ENCODE results near the gene TP53BP2.

TP53BP2 gene

DNA sequence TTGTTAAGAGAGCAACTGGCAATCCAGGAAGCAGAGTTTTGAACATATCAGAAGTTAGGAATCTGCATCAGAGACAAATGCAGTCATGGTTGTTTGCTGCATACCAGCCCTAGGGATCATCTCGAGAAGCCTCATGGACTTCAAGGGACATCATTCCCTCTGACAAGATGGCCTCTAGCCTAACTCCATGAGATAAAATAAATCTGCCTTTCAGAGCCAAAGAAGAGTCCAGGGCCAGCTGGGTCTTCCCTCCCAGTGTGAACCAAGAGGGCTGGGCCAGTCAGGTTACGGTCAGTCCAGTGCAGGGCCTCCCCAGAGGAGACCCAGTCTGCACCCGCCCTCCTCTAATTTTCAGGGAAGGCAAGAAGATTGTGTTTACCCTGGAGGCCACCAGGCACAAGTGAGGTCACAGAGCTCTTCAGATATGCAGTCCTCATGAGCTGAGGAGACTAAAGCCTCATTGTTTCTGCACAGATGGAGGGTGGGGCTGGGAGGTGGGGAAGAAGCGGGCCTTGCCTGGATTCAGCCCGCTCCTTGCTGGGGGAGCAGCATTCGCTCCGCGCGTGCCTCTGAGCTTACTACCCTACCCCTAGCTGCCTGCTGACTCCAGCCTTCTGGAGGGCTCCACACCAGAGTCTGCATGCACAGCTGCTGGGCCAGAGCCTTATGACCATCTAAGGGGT lies 80.6 kb downstream of the TP53BP2 start:
- TF ChIP-seq MAX (IDR thresholded peaks at IDR 0.05; ENCODE audit: low read depth, low read length) (no peak), MYC (IDR thresholded peaks at IDR 0.05; ENCODE audit: low read depth, low read length) (no peak), POLR2A (IDR thresholded peaks at IDR 0.05; ENCODE audit: extremely low read depth, insufficient read length) (no peak)
- TF ChIP-seq, protein P1, sequence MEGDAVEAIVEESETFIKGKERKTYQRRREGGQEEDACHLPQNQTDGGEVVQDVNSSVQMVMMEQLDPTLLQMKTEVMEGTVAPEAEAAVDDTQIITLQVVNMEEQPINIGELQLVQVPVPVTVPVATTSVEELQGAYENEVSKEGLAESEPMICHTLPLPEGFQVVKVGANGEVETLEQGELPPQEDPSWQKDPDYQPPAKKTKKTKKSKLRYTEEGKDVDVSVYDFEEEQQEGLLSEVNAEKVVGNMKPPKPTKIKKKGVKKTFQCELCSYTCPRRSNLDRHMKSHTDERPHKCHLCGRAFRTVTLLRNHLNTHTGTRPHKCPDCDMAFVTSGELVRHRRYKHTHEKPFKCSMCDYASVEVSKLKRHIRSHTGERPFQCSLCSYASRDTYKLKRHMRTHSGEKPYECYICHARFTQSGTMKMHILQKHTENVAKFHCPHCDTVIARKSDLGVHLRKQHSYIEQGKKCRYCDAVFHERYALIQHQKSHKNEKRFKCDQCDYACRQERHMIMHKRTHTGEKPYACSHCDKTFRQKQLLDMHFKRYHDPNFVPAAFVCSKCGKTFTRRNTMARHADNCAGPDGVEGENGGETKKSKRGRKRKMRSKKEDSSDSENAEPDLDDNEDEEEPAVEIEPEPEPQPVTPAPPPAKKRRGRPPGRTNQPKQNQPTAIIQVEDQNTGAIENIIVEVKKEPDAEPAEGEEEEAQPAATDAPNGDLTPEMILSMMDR (IDR thresholded peaks at IDR 0.05; ENCODE audit: low read depth, low read length): no peak
- H3K4me3 ChIP-seq (ENCODE audit: low read depth, low read length): no peak overlapping the region
- DNase-seq (ENCODE audit: low read depth): no peak

DNA sequence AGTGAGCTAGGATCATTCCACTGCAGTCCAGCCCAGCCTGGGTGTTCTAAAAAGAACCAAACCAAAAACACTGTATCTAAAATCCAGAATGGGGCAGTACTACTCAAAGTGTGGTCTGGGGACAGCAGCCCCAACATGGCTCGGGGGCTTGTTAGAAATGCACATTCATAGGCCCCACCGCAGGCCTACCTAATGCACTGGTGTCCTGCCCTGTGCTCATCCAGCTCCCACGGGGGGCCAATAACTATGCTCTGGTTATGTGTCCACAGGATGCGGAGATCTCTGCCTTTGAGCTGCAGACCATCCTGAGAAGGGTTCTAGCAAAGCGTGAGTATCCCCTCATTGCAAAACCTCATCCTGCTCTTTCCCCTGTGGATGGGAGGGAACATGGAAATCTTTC lies 81.9 kb downstream of the TP53BP2 start:
- TF ChIP-seq, protein P1 (IDR thresholded peaks at IDR 0.05; ENCODE audit: low read depth, low read length): no peak
- TF ChIP-seq MYC (IDR thresholded peaks at IDR 0.05; ENCODE audit: low read depth, low read length): no peak
- TF ChIP-seq MAX (IDR thresholded peaks at IDR 0.05; ENCODE audit: low read depth, low read length): no peak
- no peak for DNase-seq (ENCODE audit: low read depth)
- H3K4me3 ChIP-seq (ENCODE audit: low read depth, low read length): no peak overlapping the region

DNA sequence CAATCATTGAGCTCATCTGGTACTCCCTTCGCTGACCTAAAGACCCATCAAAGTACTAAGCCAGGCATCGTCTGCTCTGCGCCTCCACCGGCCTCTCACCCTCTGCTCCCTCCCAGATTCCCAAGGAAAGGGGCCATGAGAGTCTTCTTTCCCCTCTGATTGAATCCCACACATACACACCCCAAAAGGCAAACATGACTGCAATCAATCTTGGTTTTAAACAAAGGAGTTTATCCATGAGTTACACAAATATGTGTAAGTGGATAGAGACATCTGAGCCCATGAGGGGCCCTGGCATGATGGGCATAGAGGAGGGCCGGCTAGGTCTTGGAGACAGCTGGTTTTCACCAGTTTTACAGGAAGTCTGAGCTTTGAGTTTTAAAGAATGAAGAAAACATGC lies 82.5 kb downstream of the TP53BP2 start:
- DNase-seq (ENCODE audit: low read depth): no peak
- no peak overlapping the region for H3K4me3 ChIP-seq (ENCODE audit: low read depth, low read length)
- TF ChIP-seq MYC (IDR thresholded peaks at IDR 0.05; ENCODE audit: low read depth, low read length) (no peak), POLR2A (IDR thresholded peaks at IDR 0.05; ENCODE audit: extremely low read depth, insufficient read length) (no peak), MAX (IDR thresholded peaks at IDR 0.05; ENCODE audit: low read depth, low read length) (no peak)
- TF ChIP-seq, protein P1 (IDR thresholded peaks at IDR 0.05; ENCODE audit: low read depth, low read length): no peak

DNA sequence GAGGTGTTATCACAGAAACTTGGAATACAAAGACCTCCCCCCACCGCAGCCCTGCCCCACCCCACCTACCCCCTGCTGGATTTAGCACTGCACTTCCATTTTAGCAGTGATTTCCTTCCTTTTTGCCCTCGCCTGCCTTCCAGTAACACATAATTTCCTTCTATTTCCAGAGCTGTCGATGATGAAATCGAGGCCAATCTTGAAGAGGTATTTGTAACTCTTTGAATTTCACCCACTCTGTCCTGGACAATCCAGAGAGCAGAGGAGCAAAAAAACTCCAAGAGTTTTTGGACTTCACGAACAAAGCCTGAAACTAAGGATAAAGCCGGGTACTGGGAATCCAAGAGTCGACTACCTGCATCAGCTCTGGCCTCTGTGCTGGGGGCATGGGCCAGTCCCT lies 84.3 kb downstream of the TP53BP2 start:
- TF ChIP-seq MAX (IDR thresholded peaks at IDR 0.05; ENCODE audit: low read depth, low read length) (no peak), MYC (IDR thresholded peaks at IDR 0.05; ENCODE audit: low read depth, low read length) (no peak), POLR2A (IDR thresholded peaks at IDR 0.05; ENCODE audit: extremely low read depth, insufficient read length) (no peak)
- TF ChIP-seq, protein P1 (IDR thresholded peaks at IDR 0.05; ENCODE audit: low read depth, low read length): no peak
- H3K4me3 ChIP-seq (ENCODE audit: low read depth, low read length): no peak overlapping the region

DNA sequence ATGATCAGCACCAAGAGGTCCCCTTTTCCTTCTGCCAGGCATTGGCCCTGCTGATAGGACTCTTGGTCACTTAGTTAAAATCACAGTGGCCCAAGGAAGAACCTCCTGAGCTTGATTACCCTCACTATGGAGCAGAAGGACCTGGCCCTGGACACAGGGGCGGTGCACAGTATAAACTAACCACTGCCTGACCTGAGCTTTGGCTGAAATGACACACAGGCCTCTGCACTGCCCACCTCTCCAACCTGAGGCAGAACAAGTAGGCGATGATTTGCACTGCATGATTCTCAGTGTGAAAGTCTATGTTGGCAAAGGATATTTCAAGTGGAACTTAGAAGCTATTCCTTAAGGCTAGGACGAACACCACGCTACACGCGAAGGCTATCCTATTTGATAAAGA lies 84.9 kb downstream of the TP53BP2 start:
- TF ChIP-seq MYC (IDR thresholded peaks at IDR 0.05; ENCODE audit: low read depth, low read length): no peak
- no peak for TF ChIP-seq MAX (IDR thresholded peaks at IDR 0.05; ENCODE audit: low read depth, low read length)
- TF ChIP-seq, protein P1 (IDR thresholded peaks at IDR 0.05; ENCODE audit: low read depth, low read length): no peak
- no peak for TF ChIP-seq POLR2A (IDR thresholded peaks at IDR 0.05; ENCODE audit: extremely low read depth, insufficient read length)
- no peak overlapping the region for H3K4me3 ChIP-seq (ENCODE audit: low read depth, low read length)
- DNase-seq (ENCODE audit: low read depth): no peak

More for the DNA sequence above, 84.3 kb downstream of the TP53BP2 start:
- no peak for DNase-seq (ENCODE audit: low read depth)
